ENCODE results near the gene CFAP97.
A peak's percentile ranks its signal among the peaks of the same experiment; 100 is the strongest.

Gene CFAP97

GRCh38 chr4:185225940-185226339, 22.1 kb upstream of the CFAP97 start:
- H3K9me2 ChIP-seq (replicated peaks; ENCODE audit: insufficient read depth, low read length): no peaks in the 10 kb centered on the region
- no peaks in the 10 kb centered on the region for H3K9me3 ChIP-seq (replicated peaks; ENCODE audit: insufficient read depth, low read length)
- no peak overlapping the region for H3K9ac ChIP-seq (ENCODE audit: low read length)
- H3K4me2 ChIP-seq (ENCODE audit: low read depth, low read length): no peak overlapping the region
- H3K4me1 ChIP-seq (ENCODE audit: low read length): no peaks in the 10 kb centered on the region
- H4K20me1 ChIP-seq (ENCODE audit: insufficient read depth, low read length): no peaks in the 10 kb centered on the region
- no peak overlapping the region for H2AFZ ChIP-seq (ENCODE audit: low read length)
- H3K27ac ChIP-seq (ENCODE audit: low read length): no peak overlapping the region
- H3F3A ChIP-seq (ENCODE audit: insufficient read depth, low read length): no peaks in the 10 kb centered on the region
- no peak for DNase-seq
- H3K27me3 ChIP-seq (replicated peaks; ENCODE audit: insufficient read depth, low read length): no peaks in the 10 kb centered on the region
- H3K36me3 ChIP-seq (replicated peaks; ENCODE audit: insufficient read depth, low read length): no peaks in the 10 kb centered on the region
- no peak overlapping the region for H3K4me3 ChIP-seq (ENCODE audit: low read length)
- H3K79me2 ChIP-seq (ENCODE audit: low read length): peaks cover 96% of the 10 kb centered on the region
- TF ChIP-seq EZH2phosphoT487 (IDR thresholded peaks at IDR 0.05; ENCODE audit: low read length) (no peak), EZH2 (optimal IDR thresholded peaks at IDR 0.05; ENCODE audit: low read depth, low read length) (no peak)
- TF ChIP-seq, protein P1, sequence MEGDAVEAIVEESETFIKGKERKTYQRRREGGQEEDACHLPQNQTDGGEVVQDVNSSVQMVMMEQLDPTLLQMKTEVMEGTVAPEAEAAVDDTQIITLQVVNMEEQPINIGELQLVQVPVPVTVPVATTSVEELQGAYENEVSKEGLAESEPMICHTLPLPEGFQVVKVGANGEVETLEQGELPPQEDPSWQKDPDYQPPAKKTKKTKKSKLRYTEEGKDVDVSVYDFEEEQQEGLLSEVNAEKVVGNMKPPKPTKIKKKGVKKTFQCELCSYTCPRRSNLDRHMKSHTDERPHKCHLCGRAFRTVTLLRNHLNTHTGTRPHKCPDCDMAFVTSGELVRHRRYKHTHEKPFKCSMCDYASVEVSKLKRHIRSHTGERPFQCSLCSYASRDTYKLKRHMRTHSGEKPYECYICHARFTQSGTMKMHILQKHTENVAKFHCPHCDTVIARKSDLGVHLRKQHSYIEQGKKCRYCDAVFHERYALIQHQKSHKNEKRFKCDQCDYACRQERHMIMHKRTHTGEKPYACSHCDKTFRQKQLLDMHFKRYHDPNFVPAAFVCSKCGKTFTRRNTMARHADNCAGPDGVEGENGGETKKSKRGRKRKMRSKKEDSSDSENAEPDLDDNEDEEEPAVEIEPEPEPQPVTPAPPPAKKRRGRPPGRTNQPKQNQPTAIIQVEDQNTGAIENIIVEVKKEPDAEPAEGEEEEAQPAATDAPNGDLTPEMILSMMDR (IDR thresholded peaks at IDR 0.05; ENCODE audit: low read length): no peak

- Histone ChIP-seq H3K9me2 (replicated peaks; ENCODE audit: insufficient read depth, low read length) (no peaks in the 10 kb centered on the region), H3K9me3 (replicated peaks; ENCODE audit: insufficient read depth, low read length) (no peaks in the 10 kb centered on the region), H3K27ac (ENCODE audit: low read length) (no peak overlapping the region), H3K27me3 (replicated peaks; ENCODE audit: insufficient read depth, low read length) (no peaks in the 10 kb centered on the region), H2AFZ (ENCODE audit: low read length) (no peak overlapping the region), H3K36me3 (replicated peaks; ENCODE audit: insufficient read depth, low read length) (no peaks in the 10 kb centered on the region), H3K4me3 (ENCODE audit: low read length) (no peak overlapping the region), H3K4me2 (ENCODE audit: low read depth, low read length) (no peak overlapping the region), H4K20me1 (ENCODE audit: insufficient read depth, low read length) (no peaks in the 10 kb centered on the region), H3F3A (ENCODE audit: insufficient read depth, low read length) (no peaks in the 10 kb centered on the region), H3K79me2 (ENCODE audit: low read length) (peaks cover 96% of the 10 kb centered on the region), H3K9ac (ENCODE audit: low read length) (no peak overlapping the region), H3K4me1 (ENCODE audit: low read length) (no peaks in the 10 kb centered on the region)
- no peak for TF ChIP-seq EZH2 (optimal IDR thresholded peaks at IDR 0.05; ENCODE audit: low read depth, low read length)
- TF ChIP-seq, protein P1 (IDR thresholded peaks at IDR 0.05; ENCODE audit: low read length): peak; percentile 19
- TF ChIP-seq EZH2phosphoT487 (IDR thresholded peaks at IDR 0.05; ENCODE audit: low read length): no peak
- no peak for DNase-seq
Observed at GRCh38 chr4:185224597-185224996, 20.8 kb upstream of the CFAP97 start.

GRCh38 chr4:185222598-185222997, 18.8 kb upstream of the CFAP97 start:
- H3K4me2 ChIP-seq (ENCODE audit: low read depth, low read length): no peak overlapping the region
- no peak overlapping the region for H3K27ac ChIP-seq (ENCODE audit: low read length)
- no peak overlapping the region for H3K9ac ChIP-seq (ENCODE audit: low read length)
- H3K36me3 ChIP-seq (replicated peaks; ENCODE audit: insufficient read depth, low read length): no peaks in the 10 kb centered on the region
- no peaks in the 10 kb centered on the region for H3F3A ChIP-seq (ENCODE audit: insufficient read depth, low read length)
- H3K9me2 ChIP-seq (replicated peaks; ENCODE audit: insufficient read depth, low read length): no peaks in the 10 kb centered on the region
- no peak overlapping the region for H3K4me3 ChIP-seq (ENCODE audit: low read length)
- peaks cover 4% of the 10 kb centered on the region for H3K4me1 ChIP-seq (ENCODE audit: low read length)
- no peak overlapping the region for H2AFZ ChIP-seq (ENCODE audit: low read length)
- H4K20me1 ChIP-seq (ENCODE audit: insufficient read depth, low read length): 0 out of 2 replicates have a peak, but pooled peaks cover 2% of the 10 kb centered on the region
- no peaks in the 10 kb centered on the region for H3K27me3 ChIP-seq (replicated peaks; ENCODE audit: insufficient read depth, low read length)
- TF ChIP-seq, protein P1 (IDR thresholded peaks at IDR 0.05; ENCODE audit: low read length): no peak
- no peak for TF ChIP-seq EZH2phosphoT487 (IDR thresholded peaks at IDR 0.05; ENCODE audit: low read length)
- TF ChIP-seq EZH2 (optimal IDR thresholded peaks at IDR 0.05; ENCODE audit: low read depth, low read length): no peak
- DNase-seq: no peak
- H3K9me3 ChIP-seq (replicated peaks; ENCODE audit: insufficient read depth, low read length): no peaks in the 10 kb centered on the region
- H3K79me2 ChIP-seq (ENCODE audit: low read length): peaks cover 96% of the 10 kb centered on the region
